ENCODE results near the gene ZCWPW1.

The ZCWPW1 gene

DNA sequence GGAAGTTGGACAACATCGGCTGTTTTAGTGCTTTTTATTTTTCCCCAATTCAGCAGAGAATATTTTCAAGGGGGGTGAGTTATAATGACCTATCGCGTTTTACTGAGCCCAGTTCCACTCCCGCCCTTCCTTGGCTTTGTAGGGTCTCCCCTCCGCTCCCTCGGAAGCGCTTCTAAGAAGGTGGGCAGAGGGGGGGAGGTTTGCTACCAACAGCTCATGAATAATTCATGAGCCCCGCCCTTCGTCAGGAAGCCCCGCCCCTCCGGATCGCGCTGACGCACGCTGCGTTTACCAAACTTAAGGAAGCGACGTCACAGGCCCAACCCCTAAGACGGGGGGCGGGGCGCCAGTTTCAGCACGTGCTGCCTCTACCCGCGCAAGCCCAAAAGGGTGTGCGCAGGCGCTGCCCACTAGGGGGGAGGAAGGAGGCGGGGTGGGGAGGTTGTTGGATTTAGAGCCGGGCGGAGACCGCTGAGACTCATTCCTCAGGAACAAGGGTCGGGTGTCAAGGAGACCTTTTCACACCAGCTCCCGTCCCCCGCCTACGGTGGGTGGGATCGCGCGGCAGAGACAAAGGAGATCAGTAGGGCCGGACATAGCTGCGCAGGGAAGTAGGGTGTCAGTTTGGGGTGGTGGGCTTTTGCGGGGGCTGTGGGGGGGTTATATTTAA is 599 bp upstream of the ZCWPW1 start:
- Histone ChIP-seq H3K4me2 (ENCODE audit: low read length) (peak overlapping the region; percentile 97), H3K4me1 (ENCODE audit: control insufficient read depth in 1 of 2, insufficient read depth in 2 of 2, low read length in 2 of 2) (peaks cover 15 to 16% of the 10 kb centered on the region in 2 experiments), H3K9ac (ENCODE audit: low read length) (peak overlapping the region; percentile 95), H4K8ac (ENCODE audit: low read depth, low read length) (peak overlapping the region; percentile 89), H3K79me1 (ENCODE audit: low read length) (peaks cover 19% of the 10 kb centered on the region), H3K18ac (ENCODE audit: low read length) (peak overlapping the region; percentile 95), H3K4ac (ENCODE audit: low read depth, low read length) (peak overlapping the region; percentile 89), H2AK5ac (ENCODE audit: low read length) (peak overlapping the region; percentile 38), H2BK120ac (ENCODE audit: insufficient read depth, low read length, poor library complexity) (peak overlapping the region; percentile 83), H2BK12ac (ENCODE audit: low read length) (no peak overlapping the region), H2BK5ac (ENCODE audit: low read depth, low read length, poor library complexity) (peak overlapping the region; percentile 92), H3K23ac (ENCODE audit: low read length) (no peak overlapping the region), H3K27me3 (ENCODE audit: insufficient read depth, low read length) (no peaks in the 10 kb centered on the region), H3K14ac (ENCODE audit: low read length) (peak overlapping the region; percentile 91), H3K9me3 (ENCODE audit: insufficient read depth, low read depth, low read length) (peaks cover 2% of the 10 kb centered on the region), H3K4me3 (ENCODE audit: low read depth, low read length) (peak overlapping the region; percentile 87), H3K79me2 (ENCODE audit: control insufficient read depth, insufficient read depth, low read length, poor library complexity) (peaks cover 13% of the 10 kb centered on the region), H3K27ac (ENCODE audit: low read depth, low read length) (peak overlapping the region; percentile 99), H4K12ac (ENCODE audit: low read depth, low read length) (peak overlapping the region; percentile 88), H4K91ac (ENCODE audit: low read depth, low read length) (peak overlapping the region; percentile 96), H2AFZ (ENCODE audit: insufficient read depth, low read length, poor library complexity) (no peak overlapping the region), H3K36me3 (ENCODE audit: control insufficient read depth in 1 of 2, insufficient read depth in 2 of 2, low read length in 2 of 2) (peaks cover 26 to 28% of the 10 kb centered on the region in 2 experiments)
- DNase-seq = peak; percentile 100
- no CpG with 5 or more reads among the region's 40 CpGs for WGBS (ENCODE audit: extremely low coverage, insufficient coverage, insufficient read length)

DNA sequence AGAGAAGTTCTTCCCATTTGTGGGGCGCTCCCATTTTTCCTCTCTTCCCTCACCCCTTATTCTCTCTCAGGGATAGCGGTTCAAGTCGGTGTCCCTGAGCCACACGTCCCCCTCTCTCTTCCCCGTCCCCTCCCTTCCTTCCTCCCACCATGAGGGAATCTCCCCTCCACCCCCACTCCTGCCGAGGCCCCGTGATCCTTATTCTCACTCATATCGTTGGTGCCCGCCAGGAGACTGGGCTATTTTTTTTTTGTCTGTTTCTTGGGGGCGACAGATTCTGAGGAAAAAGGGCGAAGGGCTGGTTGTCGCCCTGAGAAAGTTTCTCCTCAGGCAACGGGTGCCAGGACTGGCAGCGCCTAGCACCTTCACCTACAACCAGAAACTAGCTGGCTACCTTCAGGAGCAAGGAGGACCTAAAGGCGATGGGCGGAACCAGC is 723 bp downstream of the ZCWPW1 start:
- H2BK120ac ChIP-seq (ENCODE audit: insufficient read depth, low read length, poor library complexity) = no peak overlapping the region
- H3K4me3 ChIP-seq (ENCODE audit: low read depth, low read length) = peak overlapping the region; percentile 10
- peak overlapping the region; percentile 78 for H4K12ac ChIP-seq (ENCODE audit: low read depth, low read length)
- peaks cover 13 to 15% of the 10 kb centered on the region in 2 experiments for H3K36me3 ChIP-seq (ENCODE audit: control insufficient read depth in 1 of 2, insufficient read depth in 2 of 2, low read length in 2 of 2)
- peak overlapping the region; percentile 97 for H3K4me2 ChIP-seq (ENCODE audit: low read length)
- H3K27me3 ChIP-seq (ENCODE audit: insufficient read depth, low read length) = no peaks in the 10 kb centered on the region
- H3K4ac ChIP-seq (ENCODE audit: low read depth, low read length) = no peak overlapping the region
- H3K23ac ChIP-seq (ENCODE audit: low read length) = no peak overlapping the region
- H2BK12ac ChIP-seq (ENCODE audit: low read length) = peak overlapping the region; percentile 24
- peak overlapping the region; percentile 48 for H2AFZ ChIP-seq (ENCODE audit: insufficient read depth, low read length, poor library complexity)
- H3K4me1 ChIP-seq (ENCODE audit: control insufficient read depth in 1 of 2, insufficient read depth in 2 of 2, low read length in 2 of 2) = peaks cover 15% of the 10 kb centered on the region in 2 experiments
- H3K14ac ChIP-seq (ENCODE audit: low read length) = peak overlapping the region; percentile 52
- H3K27ac ChIP-seq (ENCODE audit: low read depth, low read length) = no peak overlapping the region
- H3K18ac ChIP-seq (ENCODE audit: low read length) = peak overlapping the region; percentile 35
- H3K79me1 ChIP-seq (ENCODE audit: low read length) = peaks cover 19% of the 10 kb centered on the region
- H2BK5ac ChIP-seq (ENCODE audit: low read depth, low read length, poor library complexity) = no peak overlapping the region
- H4K8ac ChIP-seq (ENCODE audit: low read depth, low read length) = peak overlapping the region; percentile 95
- peaks cover 13% of the 10 kb centered on the region for H3K79me2 ChIP-seq (ENCODE audit: control insufficient read depth, insufficient read depth, low read length, poor library complexity)
- DNase-seq = no peak
- no peak overlapping the region for H3K9ac ChIP-seq (ENCODE audit: low read length)
- WGBS (ENCODE audit: extremely low coverage, insufficient coverage, insufficient read length) = no CpG with 5 or more reads among the region's 16 CpGs
- H3K9me3 ChIP-seq (ENCODE audit: insufficient read depth, low read depth, low read length) = peaks cover 2% of the 10 kb centered on the region
- peak overlapping the region; percentile 71 for H4K91ac ChIP-seq (ENCODE audit: low read depth, low read length)
- H2AK5ac ChIP-seq (ENCODE audit: low read length) = no peak overlapping the region

DNA sequence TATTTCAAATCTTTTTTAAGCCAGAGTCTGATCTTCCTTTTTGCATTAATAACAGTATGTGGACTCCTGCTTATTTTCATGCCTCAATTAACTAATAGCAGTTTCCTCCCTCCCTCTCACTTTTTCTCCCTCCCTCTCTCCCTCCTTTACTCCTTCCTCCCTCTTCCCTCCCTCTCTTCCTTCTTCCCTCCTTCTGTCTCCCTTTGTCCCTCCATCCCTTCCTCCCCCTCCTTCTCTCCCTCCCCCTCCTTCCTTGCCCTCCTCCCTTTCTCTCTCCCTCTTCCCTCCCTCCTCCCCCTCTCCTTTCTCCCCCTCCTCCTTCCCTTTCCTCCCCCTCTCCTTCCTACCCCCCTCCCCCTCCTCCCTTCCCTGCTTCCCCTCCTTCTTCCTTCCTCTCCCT is 2.0 kb downstream of the ZCWPW1 start:
- no peak overlapping the region for H3K23ac ChIP-seq (ENCODE audit: low read length)

DNA sequence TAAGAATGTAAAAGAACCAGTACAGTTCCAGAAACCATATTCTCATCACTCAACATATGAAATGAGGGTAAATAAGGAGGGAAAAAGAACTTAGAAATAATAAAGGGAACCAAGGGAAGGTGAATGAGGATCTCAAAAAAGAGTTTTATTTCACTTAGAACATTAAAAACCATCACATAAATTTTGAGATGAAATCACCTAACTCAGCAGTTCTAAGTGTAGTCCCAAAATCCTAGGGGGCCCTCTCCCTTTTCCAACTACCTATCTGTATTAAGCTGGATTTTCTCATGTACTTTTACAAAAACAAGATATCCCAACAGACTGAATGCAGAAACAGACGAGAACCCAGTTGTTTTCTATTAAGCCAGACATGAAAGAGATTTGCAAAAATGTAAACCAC is 3.2 kb downstream of the ZCWPW1 start:
- Histone ChIP-seq H3K4ac (ENCODE audit: low read depth, low read length) (no peak overlapping the region), H3K9me3 (ENCODE audit: insufficient read depth, low read depth, low read length) (peaks cover 2% of the 10 kb centered on the region), H3K4me2 (ENCODE audit: low read length) (no peak overlapping the region), H3K9ac (ENCODE audit: low read length) (no peak overlapping the region), H3K27me3 (ENCODE audit: insufficient read depth, low read length) (no peaks in the 10 kb centered on the region), H3K79me2 (ENCODE audit: control insufficient read depth, insufficient read depth, low read length, poor library complexity) (peaks cover 12% of the 10 kb centered on the region), H3K27ac (ENCODE audit: low read depth, low read length) (no peak overlapping the region), H2BK12ac (ENCODE audit: low read length) (no peak overlapping the region), H3K23ac (ENCODE audit: low read length) (no peak overlapping the region), H3K79me1 (ENCODE audit: low read length) (peaks cover 19% of the 10 kb centered on the region), H2AFZ (ENCODE audit: insufficient read depth, low read length, poor library complexity) (no peak overlapping the region), H3K4me1 (ENCODE audit: control insufficient read depth in 1 of 2, insufficient read depth in 2 of 2, low read length in 2 of 2) (peaks cover 2 to 4% of the 10 kb centered on the region in 2 experiments), H3K4me3 (ENCODE audit: low read depth, low read length) (no peak overlapping the region), H3K18ac (ENCODE audit: low read length) (no peak overlapping the region), H3K14ac (ENCODE audit: low read length) (no peak overlapping the region), H3K36me3 (ENCODE audit: control insufficient read depth in 1 of 2, insufficient read depth in 2 of 2, low read length in 2 of 2) (no peaks in the 10 kb centered on the region), H4K91ac (ENCODE audit: low read depth, low read length) (no peak overlapping the region), H4K8ac (ENCODE audit: low read depth, low read length) (no peak overlapping the region), H4K12ac (ENCODE audit: low read depth, low read length) (no peak overlapping the region), H2BK120ac (ENCODE audit: insufficient read depth, low read length, poor library complexity) (no peak overlapping the region), H2AK5ac (ENCODE audit: low read length) (no peak overlapping the region), H2BK5ac (ENCODE audit: low read depth, low read length, poor library complexity) (no peak overlapping the region)
- no CpG with 5 or more reads among the region's 1 CpG for WGBS (ENCODE audit: extremely low coverage, insufficient coverage, insufficient read length)
- no peak for DNase-seq

More for the DNA sequence above, 2.0 kb downstream of the ZCWPW1 start:
- H4K8ac ChIP-seq (ENCODE audit: low read depth, low read length) = no peak overlapping the region
- H3K27me3 ChIP-seq (ENCODE audit: insufficient read depth, low read length) = no peaks in the 10 kb centered on the region
- H3K4me1 ChIP-seq (ENCODE audit: control insufficient read depth in 1 of 2, insufficient read depth in 2 of 2, low read length in 2 of 2) = peaks cover 14% of the 10 kb centered on the region in 2 experiments
- H3K4ac ChIP-seq (ENCODE audit: low read depth, low read length) = no peak overlapping the region
- peaks cover 13% of the 10 kb centered on the region for H3K79me2 ChIP-seq (ENCODE audit: control insufficient read depth, insufficient read depth, low read length, poor library complexity)
- H3K4me3 ChIP-seq (ENCODE audit: low read depth, low read length) = no peak overlapping the region
- H2BK12ac ChIP-seq (ENCODE audit: low read length) = no peak overlapping the region
- DNase-seq = no peak
- H2BK120ac ChIP-seq (ENCODE audit: insufficient read depth, low read length, poor library complexity) = no peak overlapping the region
- peaks cover 5 to 7% of the 10 kb centered on the region in 2 experiments for H3K36me3 ChIP-seq (ENCODE audit: control insufficient read depth in 1 of 2, insufficient read depth in 2 of 2, low read length in 2 of 2)
- no peak overlapping the region for H3K14ac ChIP-seq (ENCODE audit: low read length)
- no peak overlapping the region for H4K91ac ChIP-seq (ENCODE audit: low read depth, low read length)
- no peak overlapping the region for H3K4me2 ChIP-seq (ENCODE audit: low read length)
- no peak overlapping the region for H2BK5ac ChIP-seq (ENCODE audit: low read depth, low read length, poor library complexity)
- no peak overlapping the region for H2AFZ ChIP-seq (ENCODE audit: insufficient read depth, low read length, poor library complexity)
- H3K9ac ChIP-seq (ENCODE audit: low read length) = no peak overlapping the region
- H2AK5ac ChIP-seq (ENCODE audit: low read length) = no peak overlapping the region
- no peak overlapping the region for H3K18ac ChIP-seq (ENCODE audit: low read length)
- peaks cover 2% of the 10 kb centered on the region for H3K9me3 ChIP-seq (ENCODE audit: insufficient read depth, low read depth, low read length)
- H4K12ac ChIP-seq (ENCODE audit: low read depth, low read length) = no peak overlapping the region
- peaks cover 19% of the 10 kb centered on the region for H3K79me1 ChIP-seq (ENCODE audit: low read length)
- no peak overlapping the region for H3K27ac ChIP-seq (ENCODE audit: low read depth, low read length)

Data from trophoblast cell (in vitro differentiated cells and primary cell).